PC-9 (cell line): ENCODE results near the gene SGK2.

Experiments used
- EZH2 ChIP-seq: fragments of 200-600 bp; sonication (generic); IDR thresholded peaks from 2 replicates; pipeline ENCODE4 v1.8.0; 2017; ENCODE audit warnings: antibody characterized with exemption, low read depth
- TF ChIP-seq, protein P1 (sequence below): fragments of 200-600 bp; sonication (generic); conservative IDR thresholded peaks from 2 replicates; pipeline ENCODE4 v1.6.1; 2017; ENCODE audit warnings: mixed run types, antibody characterized with exemption, mild to moderate bottlenecking, moderate library complexity

DNA sequence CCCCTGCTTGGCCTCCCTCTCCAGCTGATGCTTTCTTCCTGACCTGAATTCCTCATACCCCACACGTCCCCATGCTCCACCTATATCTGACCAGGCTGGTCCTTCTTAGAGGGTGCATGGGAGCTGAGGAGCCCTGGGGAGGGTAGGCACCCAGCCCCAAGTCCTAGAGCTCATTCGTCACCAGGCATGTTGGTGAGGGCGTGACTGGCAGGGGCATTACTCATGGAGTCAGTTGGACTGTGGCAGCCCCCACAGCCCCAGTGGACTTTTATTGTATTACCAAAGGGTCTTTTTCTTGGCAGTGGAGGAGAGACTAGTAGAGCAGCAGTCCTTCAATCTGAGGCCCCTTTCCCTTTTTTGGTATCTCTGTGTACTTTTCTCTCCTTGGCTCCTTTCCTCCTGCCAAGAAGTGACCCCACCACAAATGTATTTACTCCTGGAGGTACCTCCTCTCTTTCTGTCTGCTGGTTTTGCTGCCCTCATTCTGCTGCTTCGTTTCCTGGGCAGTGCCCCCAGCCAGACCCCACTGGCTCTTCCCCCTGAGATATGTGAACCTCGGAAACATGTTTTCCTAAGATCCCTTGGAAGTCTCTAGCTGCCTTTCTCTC, 10.4 kb upstream of the SGK2 start:
- TF ChIP-seq, protein P1, sequence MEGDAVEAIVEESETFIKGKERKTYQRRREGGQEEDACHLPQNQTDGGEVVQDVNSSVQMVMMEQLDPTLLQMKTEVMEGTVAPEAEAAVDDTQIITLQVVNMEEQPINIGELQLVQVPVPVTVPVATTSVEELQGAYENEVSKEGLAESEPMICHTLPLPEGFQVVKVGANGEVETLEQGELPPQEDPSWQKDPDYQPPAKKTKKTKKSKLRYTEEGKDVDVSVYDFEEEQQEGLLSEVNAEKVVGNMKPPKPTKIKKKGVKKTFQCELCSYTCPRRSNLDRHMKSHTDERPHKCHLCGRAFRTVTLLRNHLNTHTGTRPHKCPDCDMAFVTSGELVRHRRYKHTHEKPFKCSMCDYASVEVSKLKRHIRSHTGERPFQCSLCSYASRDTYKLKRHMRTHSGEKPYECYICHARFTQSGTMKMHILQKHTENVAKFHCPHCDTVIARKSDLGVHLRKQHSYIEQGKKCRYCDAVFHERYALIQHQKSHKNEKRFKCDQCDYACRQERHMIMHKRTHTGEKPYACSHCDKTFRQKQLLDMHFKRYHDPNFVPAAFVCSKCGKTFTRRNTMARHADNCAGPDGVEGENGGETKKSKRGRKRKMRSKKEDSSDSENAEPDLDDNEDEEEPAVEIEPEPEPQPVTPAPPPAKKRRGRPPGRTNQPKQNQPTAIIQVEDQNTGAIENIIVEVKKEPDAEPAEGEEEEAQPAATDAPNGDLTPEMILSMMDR, result no peak
- TF ChIP-seq EZH2, result no peak
